GM12864 (cell line): ENCODE results near the gene MYDGF.

Experiments used
- DNase-seq: peaks from one replicate; pipeline ENCODE4 v3.0.0-alpha.2; 2011; ENCODE audit warnings: low read depth
- H3K4me3 ChIP-seq: 2 replicates; pipeline ENCODE4 v1.5.1; 2011; ENCODE audit warnings: mild to moderate bottlenecking, low read depth, low read length, control low read depth
- CTCF ChIP-seq: IDR thresholded peaks from 2 replicates; pipeline ENCODE4 v1.5.1; 2011; ENCODE audit warnings: low read depth, mild to moderate bottlenecking, moderate library complexity, low read length, control low read depth, inconsistent platforms; ENCODE audit errors: missing control alignments

MYDGF gene

DNA sequence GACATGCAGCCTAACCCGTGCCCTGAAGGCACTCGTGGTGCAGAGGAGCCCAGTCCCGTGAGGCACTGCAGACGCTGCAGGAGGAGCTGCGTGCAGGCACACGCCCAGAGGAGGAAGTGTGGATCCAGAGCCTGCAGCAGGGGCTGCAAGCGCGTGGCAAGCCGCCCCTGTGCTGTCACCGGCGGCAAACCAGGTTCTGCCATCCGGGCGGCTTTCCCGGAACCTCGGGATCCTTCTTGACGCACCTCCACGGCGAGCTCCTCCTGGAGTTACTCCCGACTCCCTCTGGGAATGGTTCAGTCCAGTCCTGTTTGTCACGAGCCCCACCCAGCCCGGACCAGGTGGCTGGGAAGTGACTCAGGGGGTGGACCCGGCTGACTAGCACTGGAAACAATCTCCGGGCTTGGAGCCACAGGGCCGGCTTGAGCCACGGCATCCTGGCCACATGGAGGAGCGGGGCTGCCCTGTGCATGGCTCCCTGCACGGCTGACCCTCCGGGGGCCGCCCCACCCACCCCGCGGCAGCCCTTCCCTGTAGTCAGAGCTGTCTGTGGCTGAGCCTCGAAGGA lies 43.3 kb upstream of the MYDGF start:
- no peak for DNase-seq

DNA sequence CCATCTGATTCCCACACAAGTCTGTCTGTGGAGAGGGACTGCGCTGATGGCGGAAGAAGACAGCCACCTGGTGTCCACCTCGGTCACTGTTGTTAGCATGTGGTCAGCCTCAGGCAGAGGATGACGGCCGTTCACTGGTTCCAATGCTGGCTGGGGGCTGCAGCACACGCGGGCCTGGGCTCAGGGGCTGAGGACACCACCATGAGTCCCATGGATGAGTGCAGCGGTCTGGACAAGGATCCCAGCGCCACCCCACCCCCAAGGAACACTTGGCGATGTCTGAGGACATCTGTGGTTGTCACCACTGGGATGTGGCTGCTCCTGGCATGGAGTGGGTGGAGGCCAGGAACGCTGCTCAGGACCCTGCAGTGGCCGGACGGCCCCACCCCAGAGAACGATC lies 42.6 kb upstream of the MYDGF start:
- no peak overlapping the region for H3K4me3 ChIP-seq
- TF ChIP-seq CTCF: no peak
- no peak for DNase-seq

More for the DNA sequence above, 43.3 kb upstream of the MYDGF start:
- no peak for TF ChIP-seq CTCF
- H3K4me3 ChIP-seq: no peak overlapping the region

GRCh38 chr19:4711211-4711610 lies 41.1 kb upstream of the MYDGF start:
- no peak for DNase-seq
- no peak overlapping the region for H3K4me3 ChIP-seq
- TF ChIP-seq CTCF: no peak

DNA sequence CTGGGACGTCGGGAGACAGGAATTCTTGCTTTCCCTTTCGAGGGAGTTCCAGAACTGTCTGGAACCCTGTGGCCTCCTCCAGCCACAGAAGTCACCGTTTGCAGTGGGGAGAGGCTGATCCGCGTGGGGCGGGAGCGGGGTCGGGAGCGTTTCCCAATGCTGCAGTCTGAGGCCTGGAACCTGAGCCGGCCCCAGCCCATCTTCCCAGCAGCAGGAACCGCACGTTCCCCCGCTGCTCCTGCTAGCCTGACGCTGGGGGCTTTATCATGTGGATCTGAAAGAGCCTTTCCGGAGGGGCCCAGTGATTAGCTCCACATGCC lies 40.1 kb upstream of the MYDGF start:
- no peak overlapping the region for H3K4me3 ChIP-seq
- no peak for DNase-seq
- no peak for TF ChIP-seq CTCF

GRCh38 chr19:4709440-4710280 lies 39.5 kb upstream of the MYDGF start:
- no peak overlapping the region for H3K4me3 ChIP-seq
- TF ChIP-seq CTCF: no peak
- DNase-seq: no peak

- H3K4me3 ChIP-seq: no peak overlapping the region
- no peak for DNase-seq
These were observed 38.0 kb upstream of the MYDGF start for GRCh38 chr19:4707956-4708650.

More at GRCh38 chr19:4707956-4708650, 38.0 kb upstream of the MYDGF start:
- no peak for TF ChIP-seq CTCF
